HEK293T (cell line): Measurements from ENCODE around the gene MORN5.

Experiments
- FOXM1 ChIP-seq: fragments of 450-650 bp; IDR thresholded peaks from 2 replicates; pipeline ENCODE4 v1.6.1; 2017; ENCODE audit warnings: mild to moderate bottlenecking, borderline replicate concordance
- SP1 ChIP-seq: fragments of 450-650 bp; IDR thresholded peaks from 2 replicates; pipeline ENCODE4 v1.6.1; 2017

DNA sequence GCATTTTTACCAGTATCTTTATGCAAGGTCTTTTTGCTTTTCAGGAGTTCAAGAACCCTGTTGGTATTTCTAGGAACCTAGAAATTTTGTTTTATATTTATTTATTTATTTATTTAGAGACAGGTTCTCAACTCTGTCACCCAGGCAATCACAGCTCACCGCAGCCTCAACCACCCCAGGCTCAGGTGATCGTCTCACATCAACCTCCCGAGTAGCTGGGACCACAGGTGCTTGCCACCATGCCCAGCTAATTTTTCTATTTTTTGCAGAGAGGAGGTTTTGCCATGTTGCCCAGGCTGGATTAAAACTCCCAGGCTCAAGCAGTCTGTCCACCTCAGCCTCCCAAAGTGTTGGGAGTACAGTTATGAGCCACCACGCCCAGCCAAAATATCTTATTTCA lies 36.2 kb downstream of the MORN5 start:
- no peak for TF ChIP-seq FOXM1
- TF ChIP-seq SP1: no peak
